SH-SY5Y (cell line): ENCODE results near the gene CDH4.

Experiments
- GATA2 ChIP-seq: IDR thresholded peaks from 2 replicates; pipeline ENCODE4 v1.6.1; 2011; ENCODE audit warnings: mild to moderate bottlenecking, low read depth, low read length
- GATA3 ChIP-seq: IDR thresholded peaks from 2 replicates; pipeline ENCODE4 v1.6.1; 2011; ENCODE audit warnings: low read depth, mild to moderate bottlenecking, low read length, moderate library complexity

The CDH4 gene

GRCh38 chr20:61554617-61555016 lies 302.6 kb downstream of the CDH4 start:
- TF ChIP-seq GATA3 (no peak), GATA2 (no peak)

- TF ChIP-seq GATA3 (no peak), GATA2 (no peak)
Observed at GRCh38 chr20:61555566-61555965, 303.5 kb downstream of the CDH4 start.

GRCh38 chr20:61556111-61556510 lies 304.1 kb downstream of the CDH4 start:
- TF ChIP-seq GATA2, result no peak
- no peak for TF ChIP-seq GATA3

GRCh38 chr20:61556673-61557072 lies 304.6 kb downstream of the CDH4 start:
- TF ChIP-seq GATA3 (no peak), GATA2 (no peak)

GRCh38 chr20:61557621-61558020 lies 305.6 kb downstream of the CDH4 start:
- TF ChIP-seq GATA3 (no peak), GATA2 (no peak)

- TF ChIP-seq GATA2 (no peak), GATA3 (no peak)
Observed at GRCh38 chr20:61558726-61559125, 306.7 kb downstream of the CDH4 start.

GRCh38 chr20:61559706-61560315 lies 307.8 kb downstream of the CDH4 start:
- TF ChIP-seq GATA3 (no peak), GATA2 (no peak)

GRCh38 chr20:61560361-61560853 lies 308.3 kb downstream of the CDH4 start:
- no peak for TF ChIP-seq GATA3
- no peak for TF ChIP-seq GATA2

GRCh38 chr20:61561111-61561830 lies 309.2 kb downstream of the CDH4 start:
- TF ChIP-seq GATA3 (no peak), GATA2 (no peak)

- TF ChIP-seq GATA2 (no peak), GATA3 (no peak)
Observed at GRCh38 chr20:61562491-61562890, 310.4 kb downstream of the CDH4 start.

- no peak for TF ChIP-seq GATA3
- no peak for TF ChIP-seq GATA2
Observed at GRCh38 chr20:61562897-61563504, 310.9 kb downstream of the CDH4 start.

GRCh38 chr20:61564628-61565027 lies 312.6 kb downstream of the CDH4 start:
- TF ChIP-seq GATA2 (no peak), GATA3 (no peak)

- TF ChIP-seq GATA3 (no peak), GATA2 (no peak)
Observed at GRCh38 chr20:61565791-61566190, 313.7 kb downstream of the CDH4 start.

GRCh38 chr20:61566691-61567090 lies 314.6 kb downstream of the CDH4 start:
- no peak for TF ChIP-seq GATA2
- TF ChIP-seq GATA3, result no peak

GRCh38 chr20:61567204-61567603 lies 315.1 kb downstream of the CDH4 start:
- TF ChIP-seq GATA3, result no peak
- no peak for TF ChIP-seq GATA2

GRCh38 chr20:61569825-61570224 lies 317.8 kb downstream of the CDH4 start:
- TF ChIP-seq GATA3, result no peak
- TF ChIP-seq GATA2, result no peak
